ENCODE data around the gene XPO5.
A peak's percentile ranks its signal among the peaks of the same experiment; 100 is the strongest.

Gene XPO5

DNA sequence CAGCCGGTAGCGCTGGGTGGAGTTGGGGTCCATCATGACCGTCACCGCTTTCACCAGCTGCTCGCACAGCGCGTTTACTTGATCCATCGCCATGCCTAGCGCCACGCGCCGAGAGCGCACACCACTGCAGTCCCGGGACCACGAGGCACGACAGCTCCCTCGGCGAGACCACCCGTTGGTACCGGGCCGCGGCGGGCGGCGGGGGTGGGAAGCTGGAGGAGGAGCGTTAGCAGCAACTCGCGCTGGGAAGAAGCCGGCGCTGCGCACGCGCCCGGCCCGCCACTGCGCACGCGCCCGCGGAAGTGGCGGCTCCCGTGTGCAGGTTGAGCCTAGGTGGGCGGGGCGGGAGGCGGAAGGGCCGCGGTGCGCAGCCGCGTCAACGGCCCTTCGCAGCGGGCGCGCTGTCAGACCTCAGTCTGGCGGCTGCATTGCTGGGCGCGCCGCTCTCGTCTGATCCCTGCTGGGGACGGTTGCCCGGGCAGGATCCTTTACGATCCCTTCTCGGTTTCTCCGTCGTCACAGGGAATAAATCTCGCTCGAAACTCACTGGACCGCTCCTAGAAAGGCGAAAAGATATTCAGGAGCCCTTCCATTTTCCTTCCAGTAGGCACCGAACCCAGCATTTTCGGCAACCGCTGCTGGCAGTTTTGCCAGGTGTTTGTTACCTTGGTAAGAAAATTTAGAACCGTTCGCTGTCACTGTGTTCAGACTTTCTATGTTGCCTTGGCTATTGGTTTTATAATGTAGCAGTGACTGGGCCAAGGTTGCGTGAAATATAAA lies at the start of gene XPO5, which contains the start of gene POLH:
TSS of gene XPO5 (minus strand) at position 267 of the 780 bp plus-strand sequence. CDS start at position 93, 174 bp downstream.
TSS of gene POLH (plus strand) at position 414 of the 780 bp plus-strand sequence. CDS start 6,135 bp downstream, outside the sequence.
- DNase-seq (ENCODE audit: extremely low read depth, low read depth): peak; percentile 80
- TF ChIP-seq, protein P1, sequence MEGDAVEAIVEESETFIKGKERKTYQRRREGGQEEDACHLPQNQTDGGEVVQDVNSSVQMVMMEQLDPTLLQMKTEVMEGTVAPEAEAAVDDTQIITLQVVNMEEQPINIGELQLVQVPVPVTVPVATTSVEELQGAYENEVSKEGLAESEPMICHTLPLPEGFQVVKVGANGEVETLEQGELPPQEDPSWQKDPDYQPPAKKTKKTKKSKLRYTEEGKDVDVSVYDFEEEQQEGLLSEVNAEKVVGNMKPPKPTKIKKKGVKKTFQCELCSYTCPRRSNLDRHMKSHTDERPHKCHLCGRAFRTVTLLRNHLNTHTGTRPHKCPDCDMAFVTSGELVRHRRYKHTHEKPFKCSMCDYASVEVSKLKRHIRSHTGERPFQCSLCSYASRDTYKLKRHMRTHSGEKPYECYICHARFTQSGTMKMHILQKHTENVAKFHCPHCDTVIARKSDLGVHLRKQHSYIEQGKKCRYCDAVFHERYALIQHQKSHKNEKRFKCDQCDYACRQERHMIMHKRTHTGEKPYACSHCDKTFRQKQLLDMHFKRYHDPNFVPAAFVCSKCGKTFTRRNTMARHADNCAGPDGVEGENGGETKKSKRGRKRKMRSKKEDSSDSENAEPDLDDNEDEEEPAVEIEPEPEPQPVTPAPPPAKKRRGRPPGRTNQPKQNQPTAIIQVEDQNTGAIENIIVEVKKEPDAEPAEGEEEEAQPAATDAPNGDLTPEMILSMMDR (IDR thresholded peaks at IDR 0.05; ENCODE audit: low read depth, low read length): peak; percentile 23

DNA sequence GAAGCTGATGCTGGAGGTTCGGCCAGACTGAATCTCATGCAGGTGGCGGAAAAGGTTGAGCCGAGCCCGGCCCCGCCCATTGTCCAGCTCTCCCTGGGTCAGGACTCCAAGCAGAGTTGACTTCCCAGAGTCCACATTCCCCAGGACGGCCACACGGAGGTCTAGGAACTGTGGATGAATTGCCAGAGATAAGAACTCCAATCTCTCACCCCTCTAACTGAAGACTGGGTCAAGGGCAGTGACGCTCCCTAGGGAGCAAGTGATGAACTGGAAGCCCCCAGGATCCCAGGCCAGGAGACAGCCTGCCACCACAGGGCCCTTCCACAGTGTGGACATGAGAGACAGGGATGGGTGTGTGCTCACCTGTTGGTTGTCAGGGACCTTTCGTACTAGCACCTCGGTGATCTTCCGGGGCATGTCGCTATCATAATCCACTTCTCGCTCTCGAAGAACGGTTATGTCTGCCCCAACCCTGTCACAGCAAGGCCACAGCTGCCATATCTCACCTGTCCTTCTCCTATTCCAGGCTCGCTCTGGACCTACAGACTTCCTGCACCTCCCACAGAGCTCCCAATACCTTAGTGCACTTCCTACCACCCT lies 49.7 kb upstream of the XPO5 start:
- TF ChIP-seq, protein P1 (IDR thresholded peaks at IDR 0.05; ENCODE audit: low read depth, low read length): no peak
- DNase-seq (ENCODE audit: extremely low read depth, low read depth): no peak

DNA sequence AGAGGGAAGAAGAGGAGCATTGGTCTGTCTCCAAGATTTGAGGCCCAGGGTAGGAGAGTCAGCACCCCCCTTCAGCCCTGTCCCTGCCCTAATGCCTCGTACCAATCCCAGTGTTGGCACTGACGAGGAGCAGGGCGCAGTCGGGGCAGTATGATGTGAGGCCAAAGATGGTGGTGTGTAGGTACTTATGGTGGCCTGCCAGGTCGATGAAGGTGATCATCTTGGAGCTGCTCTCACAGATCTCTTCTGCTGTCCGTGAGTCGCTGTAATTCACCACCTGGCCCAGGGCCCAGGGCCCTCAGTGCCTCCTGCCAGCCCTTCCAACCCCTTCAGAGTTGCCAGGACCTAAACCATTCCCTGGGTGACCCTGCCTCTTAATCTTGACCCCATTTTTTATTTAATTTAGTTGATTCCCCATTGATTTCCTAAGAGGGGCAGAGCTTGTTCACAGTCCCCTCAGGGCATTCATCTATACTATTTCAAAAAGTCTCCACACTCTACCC lies 49.0 kb upstream of the XPO5 start:
- DNase-seq (ENCODE audit: extremely low read depth, low read depth): no peak
- TF ChIP-seq, protein P1 (IDR thresholded peaks at IDR 0.05; ENCODE audit: low read depth, low read length): no peak

DNA sequence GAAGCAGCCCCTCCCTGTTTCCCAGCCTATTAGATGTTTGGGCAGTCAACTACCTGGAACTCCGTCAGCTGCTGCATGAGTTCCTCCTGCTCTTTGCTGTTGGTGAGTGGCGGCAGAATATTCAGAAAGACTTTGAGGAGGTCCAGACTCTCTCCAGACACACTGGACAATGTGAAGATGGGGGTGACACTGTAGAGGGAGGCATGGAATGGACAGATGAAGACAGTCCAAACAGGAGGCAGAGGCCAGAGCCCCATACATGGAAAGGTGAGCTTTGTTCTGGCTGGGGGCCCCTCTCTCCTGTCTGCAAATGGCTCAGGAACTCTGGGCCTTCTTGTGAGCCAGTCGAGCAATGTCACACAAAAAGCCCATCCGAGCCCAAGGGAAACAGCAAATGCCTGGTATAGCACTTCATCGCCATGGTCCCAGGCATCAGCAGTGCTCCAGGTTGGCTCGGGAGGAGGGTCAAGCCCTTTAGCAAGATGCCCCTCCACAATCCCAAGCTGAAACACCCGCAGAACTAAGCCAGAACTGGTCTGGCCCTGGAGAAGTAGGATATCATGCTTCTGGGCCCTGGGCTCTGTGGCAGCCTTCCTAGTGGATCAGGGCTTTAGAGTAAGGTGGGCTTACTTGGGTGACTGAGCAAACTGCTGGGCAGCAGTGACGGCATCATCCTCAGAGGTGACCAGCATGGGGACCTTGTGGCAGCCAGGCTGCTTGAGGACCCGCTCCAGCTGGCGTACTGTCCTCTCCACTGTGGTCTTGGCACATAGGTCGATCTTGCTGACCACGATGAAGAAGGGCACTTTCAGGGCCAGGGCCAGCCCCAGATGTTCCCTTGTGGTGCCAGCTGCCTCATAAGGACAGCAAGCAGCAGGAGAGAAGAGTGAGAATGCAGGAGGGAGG lies 48.3 kb upstream of the XPO5 start:
- TF ChIP-seq, protein P1 (IDR thresholded peaks at IDR 0.05; ENCODE audit: low read depth, low read length): no peak
- DNase-seq (ENCODE audit: extremely low read depth, low read depth): no peak

DNA sequence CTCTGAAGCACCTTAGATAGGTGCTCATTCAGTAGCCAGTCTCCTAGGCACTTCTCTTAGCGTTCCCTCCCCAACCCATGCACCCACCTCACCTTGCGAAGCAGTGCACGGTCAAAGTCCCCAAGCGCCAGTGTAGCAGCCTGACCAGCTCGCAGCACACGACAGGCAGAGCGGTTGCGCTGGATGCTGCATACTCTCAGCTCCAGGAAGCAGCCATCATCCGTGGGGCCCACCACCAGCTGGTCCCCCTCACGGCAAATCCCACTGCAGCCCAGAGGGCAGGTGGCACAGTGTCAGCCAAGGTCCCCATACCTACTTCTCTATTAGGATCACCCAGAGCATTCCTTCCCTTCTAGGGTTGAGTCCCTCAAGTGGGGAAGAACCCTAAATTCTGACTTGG lies 46.7 kb upstream of the XPO5 start:
- DNase-seq (ENCODE audit: extremely low read depth, low read depth): no peak
- TF ChIP-seq, protein P1 (IDR thresholded peaks at IDR 0.05; ENCODE audit: low read depth, low read length): no peak

DNA sequence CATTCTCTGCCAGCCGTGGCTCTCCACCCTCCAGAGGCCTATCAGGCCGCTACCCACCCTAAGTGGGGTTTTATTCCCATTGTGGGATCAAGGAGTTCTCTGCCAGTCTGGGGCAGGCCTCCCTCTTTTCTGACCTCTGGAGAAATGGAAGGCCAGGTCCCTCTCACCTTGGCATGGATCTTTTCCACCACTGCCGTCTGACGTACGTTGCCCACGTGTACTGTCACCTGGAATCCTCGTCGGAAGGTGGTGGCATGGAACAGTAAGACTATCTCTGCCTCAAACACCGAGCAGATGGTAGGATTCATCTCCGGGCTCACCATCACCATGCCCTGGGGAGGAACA lies 46.0 kb upstream of the XPO5 start:
- no peak for DNase-seq (ENCODE audit: extremely low read depth, low read depth)
- TF ChIP-seq, protein P1 (IDR thresholded peaks at IDR 0.05; ENCODE audit: low read depth, low read length): no peak

Data from AG09319 (cell line).